Measurements from ENCODE around the gene COG5. TPM values are rescaled to one million over a fixed set of nuclear protein-coding genes. Genes with fewer than 3 reads are reported as not detected.

Gene COG5
- total and polyA plus RNA-seq, 8 donors: 4.1 to 34.7 (median 26.5) TPM

- no peaks in the 10 kb centered on the region for H3K36me3 ChIP-seq
- WGBS, 2 donors: 12% methylated on average over 10 of the region's 10 CpGs
- no peaks in the 10 kb centered on the region for H3K27me3 ChIP-seq
- DNase-seq (no peak), FAIRE-seq (peak; percentile 43), ATAC-seq (no peak)
- H3K4me1 ChIP-seq: peaks cover 0 to 19% (median 9%) of the 10 kb centered on the region in 3 donors
- intact Hi-C loops (cut with DNase I): no loop called here
- no peaks in the 10 kb centered on the region for H3K9me3 ChIP-seq
- no peak for TF ChIP-seq CTCF (IDR thresholded peaks at IDR 0.05)
- H3K4me3 ChIP-seq: peak overlapping the region; percentile 66 to 86 (median 70)
- H3K27ac ChIP-seq: peak overlapping the region; percentile 84 to 93 (median 89)
These were observed 17.1 kb upstream of the COG5 start for GRCh38 chr7:107580716-107581383.

GRCh38 chr7:107579885-107580715, 16.4 kb upstream of the COG5 start, which contains the start of gene BCAP29:
Gene BCAP29 (plus strand): TSS chr7:107580246. CDS start chr7:107580773, 527 bp downstream.
- peak within 1 kb of the TSS; percentile 66 to 86 (median 70) for H3K4me3 ChIP-seq
- WGBS, 2 donors: 0% methylated on average over 79 to 89 of the region's 89 CpGs
- intact Hi-C loops (cut with DNase I): no loop called here
- TF ChIP-seq CTCF (IDR thresholded peaks at IDR 0.05): no peak
- ATAC-seq (peak; percentile 92 to 97 (median 96)), DNase-seq (peak; percentile 76 to 91 (median 79)), FAIRE-seq (no peak)
- no peaks in the 10 kb centered on the region for H3K36me3 ChIP-seq
- H3K27ac ChIP-seq: peak within 1 kb of the TSS; percentile 84 to 93 (median 89)
- peaks cover 0 to 19% (median 9%) of the 10 kb centered on the region in 3 donors for H3K4me1 ChIP-seq
- H3K27me3 ChIP-seq: no peaks in the 10 kb centered on the region
- no peaks in the 10 kb centered on the region for H3K9me3 ChIP-seq

- Histone ChIP-seq H3K4me3 (peak overlapping the region; percentile 66 to 86 (median 70)), H3K36me3 (no peaks in the 10 kb centered on the region), H3K27me3 (no peaks in the 10 kb centered on the region), H3K9me3 (no peaks in the 10 kb centered on the region), H3K27ac (peak overlapping the region; percentile 84 to 93 (median 89)), H3K4me1 (peaks cover 0 to 19% (median 9%) of the 10 kb centered on the region in 3 donors)
- FAIRE-seq (no peak), DNase-seq (no peak), ATAC-seq (peak in 3 of 4 donors; percentile 5 to 41 (median 35))
- TF ChIP-seq CTCF (IDR thresholded peaks at IDR 0.05): no peak
- 1 to 2% methylated on average over 9 of the region's 9 CpGs for WGBS, 2 donors
- intact Hi-C loops (cut with DNase I): no loop called here
These were observed 15.8 kb upstream of the COG5 start for GRCh38 chr7:107579554-107579884.

- Histone ChIP-seq H3K27me3 (no peaks in the 10 kb centered on the region), H3K36me3 (no peaks in the 10 kb centered on the region), H3K27ac (no peak overlapping the region), H3K9me3 (no peaks in the 10 kb centered on the region), H3K4me1 (no peaks in the 10 kb centered on the region), H3K4me3 (no peak overlapping the region)
- no peak for TF ChIP-seq CTCF (IDR thresholded peaks at IDR 0.05)
- whole genome bisulfite sequencing, 2 donors: 76 to 84% methylated on average over 4 of the region's 4 CpGs
- FAIRE-seq (no peak), DNase-seq (no peak), ATAC-seq (no peak)
- intact Hi-C loops (cut with DNase I): no loop called here
These were observed 9.8 kb upstream of the COG5 start for GRCh38 chr7:107573537-107573936.
